ENCODE measurements around the gene FCHSD2. TPM values are rescaled to one million over a fixed set of nuclear protein-coding genes. Genes with fewer than 3 reads are reported as not detected.
A peak's percentile ranks its signal among the peaks of the same experiment; 100 is the strongest.
"Not testable (repeated sequence)": the region's sequence is repeated elsewhere in the genome, so short reads cannot be mapped to it uniquely, and the experiment has no call there.

FCHSD2 gene
- total and polyA plus RNA-seq, 2 donors from 2014 or later: 8.0 to 58.7 TPM

GRCh38 chr11:72812967-72813739 lies 329.0 kb downstream of the FCHSD2 start:
- H3K36me3 ChIP-seq (ENCODE audit: control insufficient read depth in 2 of 3, insufficient read depth in 3 of 3, low read length in 3 of 3): peaks cover 0 to 2% (median 1%) of the 10 kb centered on the region in 3 donors
- H3K27me3 ChIP-seq (ENCODE audit: control insufficient read depth, insufficient read depth, low read length): no peaks in the 10 kb centered on the region
- peaks cover 0 to 12% (median 9%) of the 10 kb centered on the region in 3 donors for H3K4me1 ChIP-seq (ENCODE audit: control insufficient read depth in 2 of 3, insufficient read depth in 2 of 3, low read depth in 1 of 3, low read length in 3 of 3)
- H3K9me3 ChIP-seq (ENCODE audit: control insufficient read depth in 2 of 3, insufficient read depth in 1 of 3, low read length in 3 of 3): no peaks in the 10 kb centered on the region
- H3K4me3 ChIP-seq (ENCODE audit: low read length in 3 of 3): peak overlapping the region; percentile 64 to 95 (median 82)
- DNase-seq: peak in 4 of 5 donors; percentile 37 to 77 (median 46)
- peak; percentile 41 for TF ChIP-seq CTCF (IDR thresholded peaks at IDR 0.05; ENCODE audit: borderline replicate concordance, extremely low read depth, insufficient read depth)
- intact Hi-C loops (cut with DNase I): no loop called here
- FAIRE-seq: no peak
- peak overlapping the region; percentile 28 to 53 (median 51) for H3K9ac ChIP-seq (ENCODE audit: low read length in 3 of 3)
- no peak overlapping the region for H3K27ac ChIP-seq (ENCODE audit: low read depth in 2 of 2, low read length in 2 of 2)

GRCh38 chr11:72812604-72812966 lies 329.5 kb downstream of the FCHSD2 start:
- peak overlapping the region in 2 of 3 donors; percentile 82 to 95 for H3K4me3 ChIP-seq (ENCODE audit: low read length in 3 of 3)
- H3K9me3 ChIP-seq (ENCODE audit: control insufficient read depth in 2 of 3, insufficient read depth in 1 of 3, low read length in 3 of 3): no peaks in the 10 kb centered on the region
- no peak for TF ChIP-seq CTCF (IDR thresholded peaks at IDR 0.05; ENCODE audit: borderline replicate concordance, extremely low read depth, insufficient read depth)
- H3K36me3 ChIP-seq (ENCODE audit: control insufficient read depth in 2 of 3, insufficient read depth in 3 of 3, low read length in 3 of 3): peaks cover 0 to 2% (median 0%) of the 10 kb centered on the region in 3 donors
- peaks cover 0 to 12% (median 9%) of the 10 kb centered on the region in 3 donors for H3K4me1 ChIP-seq (ENCODE audit: control insufficient read depth in 2 of 3, insufficient read depth in 2 of 3, low read depth in 1 of 3, low read length in 3 of 3)
- peak overlapping the region in 2 of 3 donors; percentile 46 to 53 for H3K9ac ChIP-seq (ENCODE audit: low read length in 3 of 3)
- H3K27ac ChIP-seq (ENCODE audit: low read depth in 2 of 2, low read length in 2 of 2): no peak overlapping the region
- FAIRE-seq (no peak), DNase-seq (peak in 3 of 5 donors; percentile 44 to 56 (median 47))
- no peaks in the 10 kb centered on the region for H3K27me3 ChIP-seq (ENCODE audit: control insufficient read depth, insufficient read depth, low read length)
- intact Hi-C loops (cut with DNase I): no loop called here

GRCh38 chr11:72811686-72812085 lies 330.4 kb downstream of the FCHSD2 start:
- H3K4me1 ChIP-seq (ENCODE audit: control insufficient read depth in 2 of 3, insufficient read depth in 2 of 3, low read depth in 1 of 3, low read length in 3 of 3): peaks cover 0 to 12% (median 9%) of the 10 kb centered on the region in 3 donors
- intact Hi-C loops (cut with DNase I); DNase-seq; H3K27ac ChIP-seq (ENCODE audit: low read depth in 2 of 2, low read length in 2 of 2); H3K27me3 ChIP-seq (ENCODE audit: control insufficient read depth, insufficient read depth, low read length); FAIRE-seq; H3K4me3 ChIP-seq (ENCODE audit: low read length in 3 of 3); H3K9me3 ChIP-seq (ENCODE audit: control insufficient read depth in 2 of 3, insufficient read depth in 1 of 3, low read length in 3 of 3); H3K36me3 ChIP-seq (ENCODE audit: control insufficient read depth in 2 of 3, insufficient read depth in 3 of 3, low read length in 3 of 3); H3K9ac ChIP-seq (ENCODE audit: low read length in 3 of 3): not testable (repeated sequence)

- Histone ChIP-seq H3K9ac (ENCODE audit: low read length in 3 of 3) (no peak overlapping the region), H3K27me3 (ENCODE audit: control insufficient read depth, insufficient read depth, low read length) (no peaks in the 10 kb centered on the region), H3K36me3 (ENCODE audit: control insufficient read depth in 2 of 3, insufficient read depth in 3 of 3, low read length in 3 of 3) (no peaks in the 10 kb centered on the region), H3K4me1 (ENCODE audit: control insufficient read depth in 2 of 3, insufficient read depth in 2 of 3, low read depth in 1 of 3, low read length in 3 of 3) (peaks cover 0 to 10% (median 9%) of the 10 kb centered on the region in 3 donors), H3K27ac (ENCODE audit: low read depth in 2 of 2, low read length in 2 of 2) (no peak overlapping the region), H3K4me3 (ENCODE audit: low read length in 3 of 3) (no peak overlapping the region), H3K9me3 (ENCODE audit: control insufficient read depth in 2 of 3, insufficient read depth in 1 of 3, low read length in 3 of 3) (no peaks in the 10 kb centered on the region)
- intact Hi-C loops (cut with DNase I): no loop called here
- no peak for TF ChIP-seq CTCF (IDR thresholded peaks at IDR 0.05; ENCODE audit: borderline replicate concordance, extremely low read depth, insufficient read depth)
- FAIRE-seq: no peak
- DNase-seq: no peak
Measured at GRCh38 chr11:72808331-72808798, 333.8 kb downstream of the FCHSD2 start.

Measured in kidney (tissue), 14 donors.